Transverse colon (tissue), 4 donors: ENCODE results near the gene CDCA7. TPM values are rescaled to one million over a fixed set of nuclear protein-coding genes. Genes with fewer than 3 reads are reported as not detected.

Experiments
- DNase-seq: peaks from one replicate; pipeline ENCODE4 v3.0.0-alpha.2; 2019
- H3K27ac ChIP-seq, 4 donors: fragments of 200-600 bp; sonication (generic); 2 replicates each; pipeline ENCODE4 v1.5.1; 2016 to 2018; ENCODE audit warnings: inconsistent platforms in 4 of 4
- H3K27me3 ChIP-seq: fragments of 200-600 bp; sonication (generic); 2 replicates; pipeline ENCODE4 v1.5.1; 2017; ENCODE audit warnings: inconsistent platforms
- H3K36me3 ChIP-seq, 4 donors: fragments of 200-600 bp; sonication (generic); 2 replicates each; pipeline ENCODE4 v1.5.1; 2017 to 2019; ENCODE audit warnings: inconsistent platforms in 4 of 4
- H3K4me1 ChIP-seq, 4 donors: fragments of 200-600 bp; sonication (generic); 2 replicates each; pipeline ENCODE4 v1.5.1; 2017 to 2020; ENCODE audit warnings: inconsistent platforms in 4 of 4
- H3K4me3 ChIP-seq, 4 donors: fragments of 200-600 bp; sonication (generic); 1 replicate in 1 of 4; 2 replicates in 3 of 4; pipeline versions ENCODE4 v1.5.1 to v1.6.1; 2017 to 2019; ENCODE audit warnings: inconsistent platforms in 4 of 4
- H3K9me3 ChIP-seq, 2 donors: fragments of 200-600 bp; sonication (generic); 2 replicates each; pipeline ENCODE4 v1.5.1; 2017 to 2019; ENCODE audit warnings: inconsistent platforms in 2 of 2
- EP300 ChIP-seq: sonication (generic); formaldehyde crosslinking; IDR thresholded peaks from one replicate; pipeline ENCODE4 v1.6.1; 2017; ENCODE audit warnings: antibody characterized with exemption, low read depth
- POLR2A ChIP-seq: fragments of 450-650 bp; IDR thresholded peaks from one replicate; pipeline ENCODE4 v1.6.1; 2016; ENCODE audit warnings: antibody characterized with exemption, mild to moderate bottlenecking, moderate library complexity
- POLR2AphosphoS5 ChIP-seq, 3 donors: sonication (generic); formaldehyde crosslinking; IDR thresholded peaks; one replicate each; pipeline ENCODE4 v1.6.1; 2016; ENCODE audit warnings: antibody characterized with exemption in 3 of 3
- in situ Hi-C, 4 donors: fragments of 200-750 bp; cut with MboI; loops; one replicate each; pipeline versions ENCODE4 v1.15.0 to v1.15.1; 2017; ENCODE audit warnings: low sequenced_read_pairs in 3 of 4, low pct_ligation_motif_present in 1 of 4, low pct_unique_long_range_greater_than_20kb in 1 of 4
- intact Hi-C: fragments of 100-400 bp; cut with DNase I; formaldehyde crosslinking; loops from one replicate; pipeline ENCODE4 v1.15.1; 2023; ENCODE audit warnings: low total_unique reads
- total RNA-seq, 4 donors: library from RNA; depleted of rRNA; stranded (reverse); fragments of >200 nt; gene quantifications; one replicate each; pipeline ENCODE4 v1.1.0, GENCODE V29; 2016
- TF ChIP-seq, protein P1 (sequence below), 5 experiments: fragments of 200-600 bp in 3 of 5; fragments of 450-650 bp in 2 of 5; sonication (generic) in 3 of 5; IDR thresholded peaks; 1 replicate in 2 of 5; 2 replicates in 3 of 5; pipeline ENCODE4 v1.5.1; 2016 to 2017; ENCODE audit warnings: antibody characterized with exemption in 5 of 5, inconsistent platforms in 3 of 5, mild to moderate bottlenecking in 2 of 5, moderate library complexity in 1 of 5

CDCA7 gene
- total RNA-seq, 4 donors from 2014 or later: 5.2 to 44.4 (median 11.8) TPM

DNA sequence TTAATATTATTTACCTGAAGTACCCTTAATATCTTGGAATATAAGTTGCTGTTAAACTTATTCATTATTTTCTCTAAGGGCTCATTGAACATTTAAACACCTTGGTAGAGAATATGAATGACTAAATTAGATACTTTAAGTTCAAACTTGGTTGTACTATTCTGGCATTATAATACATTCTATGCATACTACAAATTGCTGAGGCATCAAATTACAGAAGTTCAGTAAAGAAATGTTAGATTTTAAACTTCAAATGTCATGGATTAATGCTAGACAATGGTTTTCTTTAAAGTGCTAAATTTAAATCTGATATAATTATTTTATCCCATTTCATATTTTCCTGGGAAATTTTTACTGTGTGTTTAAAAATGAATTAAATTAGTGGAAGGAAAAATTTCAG, 63.1 kb downstream of the CDCA7 start:
- H3K9me3 ChIP-seq: no peaks in the 10 kb centered on the region
- no peaks in the 10 kb centered on the region for H3K4me1 ChIP-seq
- no peaks in the 10 kb centered on the region for H3K36me3 ChIP-seq
- in situ Hi-C loops: loop anchor here in 3 of 4 donors (25.0 kb wide), 2 partner anchors 644 to 919 kb away; partner anchors contain the start of gene SP9 (in 1 of the 3)
- H3K27me3 ChIP-seq: no peaks in the 10 kb centered on the region
- no peak for TF ChIP-seq EP300
- no peak for TF ChIP-seq POLR2AphosphoS5 (IDR thresholded peaks at IDR 0.05)
- TF ChIP-seq POLR2A: no peak
- TF ChIP-seq, protein P1, sequence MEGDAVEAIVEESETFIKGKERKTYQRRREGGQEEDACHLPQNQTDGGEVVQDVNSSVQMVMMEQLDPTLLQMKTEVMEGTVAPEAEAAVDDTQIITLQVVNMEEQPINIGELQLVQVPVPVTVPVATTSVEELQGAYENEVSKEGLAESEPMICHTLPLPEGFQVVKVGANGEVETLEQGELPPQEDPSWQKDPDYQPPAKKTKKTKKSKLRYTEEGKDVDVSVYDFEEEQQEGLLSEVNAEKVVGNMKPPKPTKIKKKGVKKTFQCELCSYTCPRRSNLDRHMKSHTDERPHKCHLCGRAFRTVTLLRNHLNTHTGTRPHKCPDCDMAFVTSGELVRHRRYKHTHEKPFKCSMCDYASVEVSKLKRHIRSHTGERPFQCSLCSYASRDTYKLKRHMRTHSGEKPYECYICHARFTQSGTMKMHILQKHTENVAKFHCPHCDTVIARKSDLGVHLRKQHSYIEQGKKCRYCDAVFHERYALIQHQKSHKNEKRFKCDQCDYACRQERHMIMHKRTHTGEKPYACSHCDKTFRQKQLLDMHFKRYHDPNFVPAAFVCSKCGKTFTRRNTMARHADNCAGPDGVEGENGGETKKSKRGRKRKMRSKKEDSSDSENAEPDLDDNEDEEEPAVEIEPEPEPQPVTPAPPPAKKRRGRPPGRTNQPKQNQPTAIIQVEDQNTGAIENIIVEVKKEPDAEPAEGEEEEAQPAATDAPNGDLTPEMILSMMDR (IDR thresholded peaks at IDR 0.05): no peak
- no peak for DNase-seq
- intact Hi-C loops: no loop called here
- no peak overlapping the region for H3K4me3 ChIP-seq
- no peak overlapping the region for H3K27ac ChIP-seq
